ENCODE measurements around the gene NDRG2. TPM values are rescaled to one million over a fixed set of nuclear protein-coding genes. Genes with fewer than 3 reads are reported as not detected.

NDRG2 gene
- total RNA-seq, result 100 to 1,000 TPM; 111 to 563 (median 200) TPM

- intact Hi-C loops (cut with DNase I; ENCODE audit: low total_unique reads), result no loop called here
- no peaks in the 10 kb centered on the region for H3K27me3 ChIP-seq
- no peaks in the 10 kb centered on the region for H3K36me3 ChIP-seq
- DNase-seq, result peak; percentile 88 to 89
- H3K4me3 ChIP-seq, result peak within 1 kb of the TSS; percentile 84 to 96
- peaks cover 5 to 12% of the 10 kb centered on the region in 2 donors for H3K4me1 ChIP-seq
- peak within 1 kb of the TSS; percentile 99 for H3K27ac ChIP-seq
- no peaks in the 10 kb centered on the region for H3K9me3 ChIP-seq
- TF ChIP-seq POLR2A (IDR thresholded peaks at IDR 0.05) (peak; percentile 57 to 68), CTCF (IDR thresholded peaks at IDR 0.05) (peak in 1 of 4 experiments; percentile 21)
These were observed at the start of gene NDRG2 for GRCh38 chr14:21024585-21025370. Gene NDRG2, minus strand, starts transcription at chr14:21025061. Its CDS starts 1,746 bp downstream, at chr14:21023315.

- Histone ChIP-seq H3K27me3 (no peaks in the 10 kb centered on the region), H3K36me3 (no peaks in the 10 kb centered on the region), H3K4me3 (no peak overlapping the region), H3K9me3 (no peaks in the 10 kb centered on the region), H3K27ac (peak overlapping the region in 1 of 2 donors; percentile 19), H3K4me1 (no peaks in the 10 kb centered on the region)
- intact Hi-C loops (cut with DNase I; ENCODE audit: low total_unique reads), result no loop called here
- DNase-seq, result no peak
- TF ChIP-seq CTCF (IDR thresholded peaks at IDR 0.05), result no peak
- no peak for TF ChIP-seq POLR2A (IDR thresholded peaks at IDR 0.05)
These were observed 49.1 kb upstream of the NDRG2 start for GRCh38 chr14:21073921-21074320.

DNA sequence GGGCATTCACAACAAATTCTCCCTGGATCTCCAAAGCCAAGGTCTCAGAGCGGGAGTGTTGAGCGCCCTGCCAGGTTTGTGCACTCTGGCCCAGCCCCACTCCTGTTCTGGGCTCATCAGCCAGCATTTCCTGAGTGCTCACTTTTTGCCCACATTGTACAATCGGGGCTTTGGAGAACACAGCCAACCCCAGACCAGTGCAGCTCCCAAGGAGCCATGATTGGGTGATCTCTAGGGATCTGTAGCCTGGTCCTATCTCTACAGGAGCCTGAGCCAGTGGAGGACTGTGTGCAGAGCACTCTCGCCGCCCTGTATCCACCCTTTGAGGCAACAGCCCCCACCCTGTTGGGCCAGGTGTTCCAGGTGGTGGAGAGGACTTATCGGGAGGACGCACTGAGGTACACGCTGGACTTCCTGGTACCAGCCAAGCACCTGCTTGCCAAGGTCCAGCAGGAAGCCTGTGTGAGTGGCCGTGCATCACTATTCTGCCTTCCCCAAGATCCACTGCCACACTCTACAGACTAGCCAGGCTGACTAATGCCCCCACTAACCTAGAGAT, 48.0 kb upstream of the NDRG2 start:
- Histone ChIP-seq H3K27me3 (no peaks in the 10 kb centered on the region), H3K9me3 (no peaks in the 10 kb centered on the region), H3K4me3 (no peak overlapping the region), H3K4me1 (no peaks in the 10 kb centered on the region), H3K36me3 (no peaks in the 10 kb centered on the region), H3K27ac (peak overlapping the region; percentile 95)
- TF ChIP-seq POLR2A (IDR thresholded peaks at IDR 0.05) (no peak), CTCF (IDR thresholded peaks at IDR 0.05) (no peak)
- no peak for DNase-seq
- intact Hi-C loops (cut with DNase I; ENCODE audit: low total_unique reads), result no loop called here

GRCh38 chr14:21072031-21072473, 47.2 kb upstream of the NDRG2 start:
- intact Hi-C loops (cut with DNase I; ENCODE audit: low total_unique reads), result no loop called here
- no peak for TF ChIP-seq POLR2A (IDR thresholded peaks at IDR 0.05)
- TF ChIP-seq CTCF (IDR thresholded peaks at IDR 0.05), result peak in 1 of 4 experiments; percentile 14
- peak overlapping the region; percentile 95 for H3K27ac ChIP-seq
- no peaks in the 10 kb centered on the region for H3K36me3 ChIP-seq
- DNase-seq, result no peak
- no peaks in the 10 kb centered on the region for H3K9me3 ChIP-seq
- H3K4me1 ChIP-seq, result no peaks in the 10 kb centered on the region
- no peaks in the 10 kb centered on the region for H3K27me3 ChIP-seq
- H3K4me3 ChIP-seq, result peak overlapping the region; percentile 59 to 63
